Natural killer cell (primary cell): ENCODE results near the gene GAGE10. TPM values are rescaled to one million over a fixed set of nuclear protein-coding genes. Genes with fewer than 3 reads are reported as not detected.

Source experiments
- ATAC-seq, 3 donors: fragments of 150-1000 bp in 2 of 3; fragments of 200-7000 bp in 1 of 3; cut with Tn5 transposase; 1 replicate in 1 of 3; 2 replicates in 2 of 3; pipeline ENCODE4 v1.10.0; 2021; ENCODE audit warnings: mild to moderate bottlenecking in 2 of 3, moderate library complexity in 2 of 3
- DNase-seq, 2 donors: peaks; one replicate each; pipeline versions ENCODE4 v3.0.0 to v3.0.0-alpha.2; 2013 to 2021; ENCODE audit warnings: mixed read lengths in 1 of 2
- H3K27ac ChIP-seq: one replicate; pipeline ENCODE4 v1.5.1; 2013; ENCODE audit warnings: mild to moderate bottlenecking, low read length
- H3K27me3 ChIP-seq: one replicate; pipeline ENCODE4 v1.6.1; 2013; ENCODE audit warnings: low read length; ENCODE audit not compliant: control insufficient read depth, insufficient read depth
- H3K36me3 ChIP-seq: one replicate; pipeline ENCODE4 v1.6.1; 2013; ENCODE audit warnings: low read length; ENCODE audit not compliant: control insufficient read depth, insufficient read depth
- H3K4me1 ChIP-seq: one replicate; pipeline ENCODE4 v1.6.1; 2013; ENCODE audit warnings: low read length; ENCODE audit not compliant: control insufficient read depth, insufficient read depth
- H3K4me3 ChIP-seq: one replicate; pipeline ENCODE4 v1.5.1; 2013; ENCODE audit warnings: low read length
- H3K9me3 ChIP-seq: one replicate; pipeline ENCODE4 v1.6.1; 2013; ENCODE audit warnings: low read length; ENCODE audit not compliant: control insufficient read depth, insufficient read depth
- H3K27ac Mint-ChIP-seq, 2 donors: one replicate each; pipeline ENCODE4 v1.8.0; 2022; ENCODE audit warnings: mild to moderate bottlenecking in 2 of 2, mixed read lengths in 2 of 2, moderate library complexity in 1 of 2
- H3K27me3 Mint-ChIP-seq, 2 donors: one replicate each; pipeline ENCODE4 v1.8.0; 2022; ENCODE audit warnings: low read depth in 2 of 2, mixed read lengths in 2 of 2
- H3K36me3 Mint-ChIP-seq: one replicate; pipeline ENCODE4 v1.8.0; 2022; ENCODE audit warnings: mixed read lengths
- H3K4me1 Mint-ChIP-seq, 2 donors: one replicate each; pipeline ENCODE4 v1.8.0; 2022; ENCODE audit warnings: mixed read lengths in 2 of 2
- H3K4me3 Mint-ChIP-seq: one replicate; pipeline ENCODE4 v1.8.0; 2022; ENCODE audit warnings: mild to moderate bottlenecking, moderate library complexity, mixed read lengths
- H3K9me3 Mint-ChIP-seq, 2 donors: one replicate each; pipeline ENCODE4 v1.8.0; 2022; ENCODE audit warnings: mixed read lengths in 2 of 2
- CTCF ChIP-seq: fragments of 200-600 bp; IDR thresholded peaks from one replicate; pipeline ENCODE4 v1.8.0; 2022; ENCODE audit warnings: antibody characterized with exemption
- WGBS: methylation state at CpG from one replicate; pipeline ENCODE4 v1.1.7; 2013; ENCODE audit warnings: missing lambda C conversion rate; ENCODE audit not compliant: insufficient coverage; 5-methylcytosine and 5-hydroxymethylcytosine counted together
- intact Hi-C: fragments of 100-400 bp; cut with micrococcal nuclease; formaldehyde crosslinking; loops from one replicate; pipeline ENCODE4 v1.14.2; 2022
- total RNA-seq, 4 donors: library from RNA; stranded (reverse); fragments of 120-200 nt in 1 of 4; gene quantifications; one replicate each; pipeline versions ENCODE4 v1.2.3 to v1.2.4, GENCODE V29; 2013 to 2022

Gene GAGE10
- total RNA-seq, 3 donors from 2014 or later (not counting 1 experiment from before 2014, with no cell fraction given), result not detected

GRCh38 chrX:49269767-49270248, 33.6 kb upstream of the GAGE10 start, which contains the start of gene PPP1R3F:
Gene PPP1R3F (plus strand): TSS chrX:49269793. CDS start chrX:49269870, 77 bp downstream.
- peaks cover 36 to 49% of the 10 kb centered on the region in 2 donors for H3K4me1 Mint-ChIP-seq
- H3K36me3 Mint-ChIP-seq, result no peaks in the 10 kb centered on the region
- DNase-seq (no peak), ATAC-seq (peak; percentile 11 to 22 (median 18))
- no peaks in the 10 kb centered on the region for H3K9me3 Mint-ChIP-seq
- Histone ChIP-seq H3K4me3 (peak within 1 kb of the TSS; percentile 92), H3K27ac (peak within 1 kb of the TSS; percentile 100), H3K27me3 (no peaks in the 10 kb centered on the region), H3K36me3 (no peaks in the 10 kb centered on the region), H3K4me1 (peaks cover 54% of the 10 kb centered on the region), H3K9me3 (no peaks in the 10 kb centered on the region)
- peak within 1 kb of the TSS; percentile 95 to 96 for H3K27ac Mint-ChIP-seq
- intact Hi-C loops, result loop anchor here (1.0 kb wide), 2 partner anchors 39 to 70 kb away; partner anchors contain the start of gene SYP
- no peak for TF ChIP-seq CTCF
- peak within 1 kb of the TSS; percentile 90 for H3K4me3 Mint-ChIP-seq
- WGBS, result under 1% methylated on average over 70 of the region's 70 CpGs
- H3K27me3 Mint-ChIP-seq, result no peaks in the 10 kb centered on the region

DNA sequence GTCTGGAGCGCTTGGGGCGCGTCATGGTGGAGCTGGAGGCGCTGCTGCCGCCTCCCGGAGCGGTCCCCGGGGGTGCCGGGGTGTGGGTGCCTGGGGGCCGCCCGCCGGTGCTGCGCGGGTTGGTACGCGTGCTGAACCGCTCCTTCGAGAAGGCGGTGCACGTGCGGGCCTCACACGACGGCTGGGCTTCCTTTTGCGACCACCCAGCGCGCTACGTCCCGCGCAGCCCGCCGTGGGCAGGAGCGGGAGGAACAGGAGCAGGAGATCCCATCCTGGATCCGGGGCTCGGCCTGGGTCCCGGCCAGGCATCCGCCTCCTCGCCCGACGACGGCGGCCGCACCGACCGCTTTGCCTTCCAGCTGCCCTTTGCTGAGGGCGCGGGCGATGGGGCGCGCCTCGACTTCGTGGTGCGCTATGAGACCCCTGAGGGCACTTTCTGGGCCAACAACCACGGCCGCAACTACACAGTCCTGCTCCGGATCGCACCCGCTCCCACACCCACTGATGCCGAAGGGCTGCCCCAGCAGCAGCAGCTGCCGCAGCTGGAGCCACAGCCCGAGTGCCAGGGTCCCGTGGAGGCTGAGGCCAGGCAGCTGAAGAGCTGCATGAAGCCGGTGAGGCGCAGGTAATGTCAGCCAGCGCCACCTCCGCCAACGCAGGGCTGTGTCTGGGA, 33.1 kb upstream of the GAGE10 start:
- 60% methylated on average over 66 of the region's 66 CpGs for WGBS
- Histone ChIP-seq H3K4me3 (peak overlapping the region; percentile 54), H3K36me3 (no peaks in the 10 kb centered on the region), H3K27me3 (no peaks in the 10 kb centered on the region), H3K27ac (peak overlapping the region; percentile 88), H3K4me1 (peaks cover 60% of the 10 kb centered on the region), H3K9me3 (no peaks in the 10 kb centered on the region)
- no peaks in the 10 kb centered on the region for H3K9me3 Mint-ChIP-seq
- H3K27ac Mint-ChIP-seq, result peak overlapping the region; percentile 34 to 96
- H3K27me3 Mint-ChIP-seq, result no peaks in the 10 kb centered on the region
- DNase-seq, result no peak
- peaks cover 41 to 55% of the 10 kb centered on the region in 2 donors for H3K4me1 Mint-ChIP-seq
- no peaks in the 10 kb centered on the region for H3K36me3 Mint-ChIP-seq
- intact Hi-C loops, result no loop called here
- H3K4me3 Mint-ChIP-seq, result peak overlapping the region; percentile 61
- TF ChIP-seq CTCF, result no peak
- ATAC-seq, result no peak

- peaks cover 43 to 59% of the 10 kb centered on the region in 2 donors for H3K4me1 Mint-ChIP-seq
- Histone ChIP-seq H3K27ac (peak overlapping the region; percentile 19), H3K4me1 (peaks cover 67% of the 10 kb centered on the region), H3K27me3 (no peaks in the 10 kb centered on the region), H3K4me3 (no peak overlapping the region), H3K9me3 (no peaks in the 10 kb centered on the region), H3K36me3 (no peaks in the 10 kb centered on the region)
- H3K4me3 Mint-ChIP-seq, result peak overlapping the region; percentile 61
- H3K9me3 Mint-ChIP-seq, result no peaks in the 10 kb centered on the region
- 97% methylated on average over 2 of the region's 2 CpGs for WGBS
- DNase-seq (no peak), ATAC-seq (no peak)
- intact Hi-C loops, result no loop called here
- H3K27ac Mint-ChIP-seq, result peak overlapping the region; percentile 34 to 83
- H3K27me3 Mint-ChIP-seq, result no peaks in the 10 kb centered on the region
- no peak for TF ChIP-seq CTCF
- no peaks in the 10 kb centered on the region for H3K36me3 Mint-ChIP-seq
Observed at GRCh38 chrX:49271341-49271740, 32.1 kb upstream of the GAGE10 start.
